DOHH2 (cell line): ENCODE data around the gene SIGLEC15.

Experiments used
- H3F3A ChIP-seq: fragments of 200-600 bp; sonication (generic), shearing (Covaris generic); 2 replicates; pipeline ENCODE4 v1.6.0; 2016; ENCODE audit warnings: antibody characterized with exemption, mild to moderate bottlenecking; ENCODE audit not compliant: control insufficient read depth, insufficient read depth
- H3K27ac ChIP-seq: fragments of 200-600 bp; sonication (generic); 2 replicates; pipeline ENCODE4 v1.5.1; 2014; ENCODE audit warnings: low read depth, mild to moderate bottlenecking, low read length, moderate library complexity
- H3K27me3 ChIP-seq: fragments of 200-600 bp; sonication (generic); 2 replicates; pipeline ENCODE4 v1.6.1; 2014; ENCODE audit warnings: mild to moderate bottlenecking, low read length, mixed read lengths; ENCODE audit not compliant: control insufficient read depth
- H3K36me3 ChIP-seq: fragments of 200-600 bp; sonication (generic); 2 replicates; pipeline ENCODE4 v1.6.1; 2014; ENCODE audit warnings: mild to moderate bottlenecking, low read length, moderate library complexity, mixed read lengths; ENCODE audit not compliant: control insufficient read depth
- H3K4me1 ChIP-seq: fragments of 200-600 bp; sonication (generic); 2 replicates; pipeline ENCODE4 v1.6.1; 2014; ENCODE audit warnings: mild to moderate bottlenecking, low read length, mixed read lengths; ENCODE audit not compliant: control insufficient read depth
- H3K4me2 ChIP-seq: fragments of 200-600 bp; sonication (generic); 2 replicates; pipeline ENCODE4 v1.6.0; 2014; ENCODE audit warnings: mild to moderate bottlenecking, low read length, moderate library complexity
- H3K4me3 ChIP-seq: fragments of 200-600 bp; sonication (generic); 2 replicates; pipeline ENCODE4 v1.5.1; 2014; ENCODE audit warnings: mild to moderate bottlenecking, low read length, mixed read lengths
- H3K79me2 ChIP-seq: fragments of 200-600 bp; sonication (generic); 2 replicates; pipeline ENCODE4 v1.6.1; 2014; ENCODE audit warnings: mild to moderate bottlenecking, low read length, mixed read lengths; ENCODE audit not compliant: control insufficient read depth
- H3K9me2 ChIP-seq: fragments of 200-600 bp; sonication (generic); replicated peaks from 2 replicates; pipeline ENCODE4 v1.6.1; 2014; ENCODE audit warnings: mild to moderate bottlenecking, low read length, mixed read lengths; ENCODE audit not compliant: control insufficient read depth
- H3K9me3 ChIP-seq: fragments of 200-600 bp; sonication (generic); 2 replicates; pipeline ENCODE4 v1.6.1; 2014; ENCODE audit warnings: antibody characterized with exemption, low read length, mixed read lengths; ENCODE audit not compliant: control insufficient read depth, insufficient read depth
- H4K20me1 ChIP-seq: fragments of 200-600 bp; sonication (generic); 2 replicates; pipeline ENCODE4 v1.6.0; 2014; ENCODE audit warnings: low read depth, mild to moderate bottlenecking, antibody characterized with exemption, low read length, moderate library complexity; ENCODE audit not compliant: control insufficient read depth, insufficient read depth
- CTCF ChIP-seq: fragments of 200-600 bp; sonication (generic); IDR thresholded peaks from one replicate; pipeline ENCODE4 v1.5.1; 2014; ENCODE audit warnings: antibody characterized with exemption, mild to moderate bottlenecking, low read depth, low read length; ENCODE audit not compliant: poor library complexity, severe bottlenecking
- EZH2phosphoT487 ChIP-seq: fragments of 200-600 bp; sonication (generic); IDR thresholded peaks from 2 replicates; pipeline ENCODE4 v1.6.1; 2017; ENCODE audit warnings: borderline replicate concordance, mild to moderate bottlenecking, antibody characterized with exemption, low read length, moderate library complexity, mixed read lengths

The SIGLEC15 gene

GRCh38 chr18:45820106-45820745 is 5.2 kb upstream of the SIGLEC15 start:
- no peaks in the 10 kb centered on the region for H3K9me2 ChIP-seq
- peaks cover 19% of the 10 kb centered on the region for H3K27me3 ChIP-seq
- no peaks in the 10 kb centered on the region for H3K79me2 ChIP-seq
- H3K4me2 ChIP-seq: no peak overlapping the region
- no peaks in the 10 kb centered on the region for H3K36me3 ChIP-seq
- no peak overlapping the region for H3K4me3 ChIP-seq
- H3F3A ChIP-seq: no peaks in the 10 kb centered on the region
- no peak overlapping the region for H3K27ac ChIP-seq
- TF ChIP-seq CTCF (no peak), EZH2phosphoT487 (no peak)
- H3K9me3 ChIP-seq: no peaks in the 10 kb centered on the region
- H3K4me1 ChIP-seq: peaks cover 2% of the 10 kb centered on the region
- H4K20me1 ChIP-seq: no peaks in the 10 kb centered on the region

- TF ChIP-seq EZH2phosphoT487 (no peak), CTCF (no peak)
- Histone ChIP-seq H3K79me2 (no peaks in the 10 kb centered on the region), H3K27me3 (peaks cover 19% of the 10 kb centered on the region), H4K20me1 (no peaks in the 10 kb centered on the region), H3F3A (no peaks in the 10 kb centered on the region), H3K4me3 (no peak overlapping the region), H3K9me3 (no peaks in the 10 kb centered on the region), H3K4me2 (no peak overlapping the region), H3K27ac (no peak overlapping the region), H3K36me3 (no peaks in the 10 kb centered on the region), H3K4me1 (peaks cover 10% of the 10 kb centered on the region), H3K9me2 (no peaks in the 10 kb centered on the region)
These were observed 4.4 kb upstream of the SIGLEC15 start for GRCh38 chr18:45821026-45821425.

GRCh38 chr18:45821711-45822110 is 3.8 kb upstream of the SIGLEC15 start:
- peaks cover 19% of the 10 kb centered on the region for H3K27me3 ChIP-seq
- H3K36me3 ChIP-seq: no peaks in the 10 kb centered on the region
- peaks cover 11% of the 10 kb centered on the region for H3K4me1 ChIP-seq
- no peaks in the 10 kb centered on the region for H3K79me2 ChIP-seq
- H3K4me2 ChIP-seq: no peak overlapping the region
- no peak overlapping the region for H3K4me3 ChIP-seq
- no peaks in the 10 kb centered on the region for H4K20me1 ChIP-seq
- H3K27ac ChIP-seq: no peak overlapping the region
- TF ChIP-seq EZH2phosphoT487 (no peak), CTCF (no peak)
- H3K9me3 ChIP-seq: no peaks in the 10 kb centered on the region
- H3K9me2 ChIP-seq: no peaks in the 10 kb centered on the region
- no peaks in the 10 kb centered on the region for H3F3A ChIP-seq
